HEK293 (cell line): Measurements from ENCODE around the gene KRTAP19-4.

ENCODE experiments used
- CTCF ChIA-PET: fragments of 350-600 bp; formaldehyde crosslinking; extraction: SDS; loops from one replicate; lab custom pipeline; 2021; ENCODE audit warnings: antibody characterized with exemption; lab: Yijun Ruan, JAX
- POLR2A ChIA-PET: fragments of 300-600 bp; formaldehyde crosslinking; extraction: SDS; loops from one replicate; lab custom pipeline; 2020; ENCODE audit warnings: antibody characterized with exemption, inconsistent platforms; lab: Yijun Ruan, JAX
- H3K27ac ChIP-seq: fragments of 200-500 bp; sonication (Bioruptor generic); 2 replicates; pipeline ENCODE4 v1.5.1; 2014; ENCODE audit warnings: low read depth, low read length, control low read depth, inconsistent platforms; ENCODE audit errors: extremely low read depth
- H3K36me3 ChIP-seq, 2 experiments: fragments of 200-500 bp in 1 of 2; sonication (Bioruptor generic) in 1 of 2; 1 replicate in 1 of 2; 2 replicates in 1 of 2; pipeline ENCODE4 v1.5.1; 2014 to 2017; ENCODE audit warnings: inconsistent platforms in 2 of 2, low read length in 2 of 2; ENCODE audit not compliant: control insufficient read depth in 2 of 2, insufficient read depth in 1 of 2
- H3K4me1 ChIP-seq: fragments of 200-500 bp; sonication (Bioruptor generic); 2 replicates; pipeline ENCODE4 v1.5.1; 2014; ENCODE audit warnings: mild to moderate bottlenecking, low read length, inconsistent platforms; ENCODE audit not compliant: control insufficient read depth, insufficient read depth
- H3K4me3 ChIP-seq: 2 replicates; pipeline ENCODE4 v1.5.1; 2011; ENCODE audit warnings: low read depth, mild to moderate bottlenecking, control low read depth, low read length, moderate library complexity
- H3K9me3 ChIP-seq: fragments of 200-500 bp; sonication (Bioruptor generic); 2 replicates; pipeline ENCODE4 v1.5.1; 2014; ENCODE audit warnings: low read depth, low read length, inconsistent platforms; ENCODE audit not compliant: control insufficient read depth, insufficient read depth
- BCL11B ChIP-seq: fragments of 450-650 bp; formaldehyde crosslinking; IDR thresholded peaks from 2 replicates; pipeline ENCODE4 v1.5.1; 2016; ENCODE audit warnings: low read depth, missing biosample characterization, missing genetic modification characterization
- KLF10 ChIP-seq: fragments of 450-650 bp; IDR thresholded peaks from 2 replicates; pipeline ENCODE4 v1.5.1; 2018; ENCODE audit warnings: missing biosample characterization, mild to moderate bottlenecking, missing genetic modification characterization
- KLF8 ChIP-seq: fragments of 450-650 bp; formaldehyde crosslinking; IDR thresholded peaks from 2 replicates; pipeline ENCODE4 v1.5.1; 2016; ENCODE audit warnings: missing biosample characterization, missing genetic modification characterization
- MZF1 ChIP-seq: fragments of 450-650 bp; formaldehyde crosslinking; IDR thresholded peaks from 2 replicates; pipeline ENCODE4 v1.5.1; 2017; ENCODE audit warnings: missing biosample characterization, missing genetic modification characterization, borderline replicate concordance
- SCRT1 ChIP-seq: fragments of 450-650 bp; formaldehyde crosslinking; IDR thresholded peaks from 2 replicates; pipeline ENCODE4 v1.5.1; 2016; ENCODE audit warnings: missing biosample characterization, missing genetic modification characterization, borderline replicate concordance
- SP7 ChIP-seq: fragments of 450-650 bp; formaldehyde crosslinking; IDR thresholded peaks from 2 replicates; pipeline ENCODE4 v1.5.1; 2016; ENCODE audit warnings: missing biosample characterization, missing genetic modification characterization
- WT1 ChIP-seq: fragments of 450-650 bp; formaldehyde crosslinking; IDR thresholded peaks from 2 replicates; pipeline ENCODE4 v1.5.1; 2016; ENCODE audit warnings: missing biosample characterization, missing genetic modification characterization
- ZIC2 ChIP-seq: fragments of 450-650 bp; formaldehyde crosslinking; IDR thresholded peaks from 2 replicates; pipeline ENCODE4 v1.5.1; 2016; ENCODE audit warnings: missing biosample characterization, missing genetic modification characterization
- ZNF133 ChIP-seq: fragments of 450-650 bp; formaldehyde crosslinking; IDR thresholded peaks from 2 replicates; pipeline ENCODE4 v1.5.1; 2016; ENCODE audit warnings: missing biosample characterization, missing genetic modification characterization
- ZNF223 ChIP-seq: fragments of 450-650 bp; formaldehyde crosslinking; IDR thresholded peaks from 2 replicates; pipeline ENCODE4 v1.5.1; 2016; ENCODE audit warnings: missing biosample characterization, missing genetic modification characterization
- ZNF274 ChIP-seq, 2 experiments: fragments of 200-500 bp in 1 of 2; fragments of 450-650 bp in 1 of 2; sonication (Bioruptor generic) in 1 of 2; formaldehyde crosslinking in 1 of 2; IDR thresholded peaks; 2 replicates each; pipeline versions ENCODE4 v1.5.1 to v1.6.1; 2014 to 2016; ENCODE audit warnings: borderline replicate concordance in 1 of 2, inconsistent platforms in 1 of 2, low read length in 1 of 2, missing biosample characterization in 1 of 2, missing genetic modification characterization in 1 of 2
- ZNF423 ChIP-seq: fragments of 450-650 bp; formaldehyde crosslinking; IDR thresholded peaks from 2 replicates; pipeline ENCODE4 v1.5.1; 2016; ENCODE audit warnings: missing biosample characterization, missing genetic modification characterization
- ZNF529 ChIP-seq: fragments of 450-650 bp; formaldehyde crosslinking; IDR thresholded peaks from 2 replicates; pipeline ENCODE4 v1.5.1; 2017; ENCODE audit warnings: missing genetic modification characterization, missing biosample characterization; ENCODE audit not compliant: insufficient replicate concordance
- ZNF530 ChIP-seq: fragments of 450-650 bp; formaldehyde crosslinking; IDR thresholded peaks from 2 replicates; pipeline ENCODE4 v1.5.1; 2016; ENCODE audit warnings: low read depth, missing biosample characterization, missing genetic modification characterization
- ZNF549 ChIP-seq: fragments of 450-650 bp; IDR thresholded peaks from 2 replicates; pipeline ENCODE4 v1.5.1; 2018; ENCODE audit warnings: missing biosample characterization, missing genetic modification characterization, mild to moderate bottlenecking, inconsistent platforms, moderate library complexity
- ZNF596 ChIP-seq: fragments of 450-650 bp; IDR thresholded peaks from 2 replicates; pipeline ENCODE4 v1.5.0; 2018; ENCODE audit warnings: missing biosample characterization, mild to moderate bottlenecking, missing genetic modification characterization, moderate library complexity
- ZNF600 ChIP-seq: fragments of 450-650 bp; formaldehyde crosslinking; IDR thresholded peaks from 2 replicates; pipeline ENCODE4 v1.5.1; 2016; ENCODE audit warnings: missing biosample characterization, missing genetic modification characterization
- ZNF660 ChIP-seq: fragments of 450-650 bp; IDR thresholded peaks from 2 replicates; pipeline ENCODE4 v1.5.1; 2018; ENCODE audit warnings: missing biosample characterization, mild to moderate bottlenecking, missing genetic modification characterization
- ZNF768 ChIP-seq: fragments of 450-650 bp; formaldehyde crosslinking; IDR thresholded peaks from 2 replicates; pipeline ENCODE4 v1.5.1; 2018; ENCODE audit warnings: missing biosample characterization, mild to moderate bottlenecking, missing genetic modification characterization

Gene KRTAP19-4

GRCh38 chr21:30468900-30469714, 27.9 kb downstream of the KRTAP19-4 start (continued):
- TF ChIP-seq WT1 (tag by site-specific recombination), result peak; percentile 61; the same call in 1 of the 2 replicates
- no peak for TF ChIP-seq ZNF600 (tag by site-specific recombination)
- TF ChIP-seq SP7, result peak; percentile 68
- TF ChIP-seq KLF8 (tag by site-specific recombination), result peak; percentile 57; the same call in 1 of the 2 replicates

- Histone ChIP-seq H3K4me3 (no peak overlapping the region), H3K27ac (no peak overlapping the region), H3K4me1 (no peaks in the 10 kb centered on the region), H3K36me3 (no peaks in the 10 kb centered on the region), H3K9me3 (no peaks in the 10 kb centered on the region)
- POLR2A ChIA-PET, result no interaction called here
- TF ChIP-seq ZNF549 (no peak), BCL11B (tag by site-specific recombination) (no peak), ZNF530 (tag by site-specific recombination) (no peak), MZF1 (tag by site-specific recombination) (no peak), ZIC2 (tag by site-specific recombination) (no peak)
- CTCF ChIA-PET, result interaction anchor here (0.6 to 1.5 kb wide), 12 partner anchors 11 to 1803 kb away, joined by 3 to 6 read pairs (median 4); no protein-coding TSS in a partner anchor
Measured at GRCh38 chr21:30463713-30464112, 33.3 kb downstream of the KRTAP19-4 start.

GRCh38 chr21:30448514-30448913, 48.5 kb downstream of the KRTAP19-4 start:
- TF ChIP-seq SCRT1 (tag by site-specific recombination), result no peak
- TF ChIP-seq ZNF530 (tag by site-specific recombination), result no peak
- no peak for TF ChIP-seq ZNF596 (tag by site-specific recombination)
- TF ChIP-seq KLF10 (tag by site-specific recombination), result no peak
- Histone ChIP-seq H3K36me3 (no peaks in the 10 kb centered on the region), H3K27ac (no peak overlapping the region), H3K9me3 (no peaks in the 10 kb centered on the region), H3K4me3 (no peak overlapping the region), H3K4me1 (no peaks in the 10 kb centered on the region)
- POLR2A ChIA-PET, result no interaction called here
- CTCF ChIA-PET, result interaction anchor here (0.6 to 1.3 kb wide), 2 partner anchors 15 to 1293 kb away, joined by 4 read pairs; no protein-coding TSS in a partner anchor

GRCh38 chr21:30447056-30447455, 49.9 kb downstream of the KRTAP19-4 start:
- H3K4me3 ChIP-seq, result no peak overlapping the region
- CTCF ChIA-PET, result no interaction called here
- TF ChIP-seq ZNF133 (tag by site-specific recombination), result no peak
- no peak for TF ChIP-seq ZNF423 (tag by site-specific recombination)
- no peak for TF ChIP-seq ZNF660 (tag by site-specific recombination)
- no peak for TF ChIP-seq ZNF274 (IDR thresholded peaks at IDR 0.05; ENCODE audit: low read length)
- no peak for TF ChIP-seq ZNF274 (tag by site-specific recombination; IDR thresholded peaks at IDR 0.05; ENCODE audit: borderline replicate concordance)
- TF ChIP-seq ZNF223, result no peak
- no peak for TF ChIP-seq ZNF529 (tag by site-specific recombination)
- TF ChIP-seq ZNF768, result no peak
- TF ChIP-seq, all 188 proteins: peak for 0
- Histone ChIP-seq H3K9me3 (no peaks in the 10 kb centered on the region), H3K4me1 (no peaks in the 10 kb centered on the region), H3K27ac (no peak overlapping the region), H3K36me3 (no peaks in the 10 kb centered on the region)
- POLR2A ChIA-PET, result no interaction called here
